Measurements from ENCODE around the gene PRKAG2. TPM values are rescaled to one million over a fixed set of nuclear protein-coding genes. Genes with fewer than 3 reads are reported as not detected.
A peak's percentile ranks its signal among the peaks of the same experiment; 100 is the strongest.

PRKAG2 gene
- total RNA-seq, 4 donors from 2014 or later, result 38.8 to 94.4 (median 73.2) TPM

GRCh38 chr7:151824373-151824933 is 52.5 kb downstream of the PRKAG2 start:
- Histone ChIP-seq H3K27me3 (no peaks in the 10 kb centered on the region), H3K4me3 (peak overlapping the region in 1 of 4 donors; percentile 22), H3K4me1 (peaks cover 0 to 42% (median 2%) of the 10 kb centered on the region in 4 donors), H3K36me3 (no peaks in the 10 kb centered on the region), H3K9me3 (no peaks in the 10 kb centered on the region), H3K27ac (peak overlapping the region in 3 of 4 donors; percentile 44 to 87 (median 82))
- DNase-seq, result peak in 1 of 3 donors; percentile 48
- TF ChIP-seq POLR2A (IDR thresholded peaks at IDR 0.05), result no peak
- TF ChIP-seq, protein P1, sequence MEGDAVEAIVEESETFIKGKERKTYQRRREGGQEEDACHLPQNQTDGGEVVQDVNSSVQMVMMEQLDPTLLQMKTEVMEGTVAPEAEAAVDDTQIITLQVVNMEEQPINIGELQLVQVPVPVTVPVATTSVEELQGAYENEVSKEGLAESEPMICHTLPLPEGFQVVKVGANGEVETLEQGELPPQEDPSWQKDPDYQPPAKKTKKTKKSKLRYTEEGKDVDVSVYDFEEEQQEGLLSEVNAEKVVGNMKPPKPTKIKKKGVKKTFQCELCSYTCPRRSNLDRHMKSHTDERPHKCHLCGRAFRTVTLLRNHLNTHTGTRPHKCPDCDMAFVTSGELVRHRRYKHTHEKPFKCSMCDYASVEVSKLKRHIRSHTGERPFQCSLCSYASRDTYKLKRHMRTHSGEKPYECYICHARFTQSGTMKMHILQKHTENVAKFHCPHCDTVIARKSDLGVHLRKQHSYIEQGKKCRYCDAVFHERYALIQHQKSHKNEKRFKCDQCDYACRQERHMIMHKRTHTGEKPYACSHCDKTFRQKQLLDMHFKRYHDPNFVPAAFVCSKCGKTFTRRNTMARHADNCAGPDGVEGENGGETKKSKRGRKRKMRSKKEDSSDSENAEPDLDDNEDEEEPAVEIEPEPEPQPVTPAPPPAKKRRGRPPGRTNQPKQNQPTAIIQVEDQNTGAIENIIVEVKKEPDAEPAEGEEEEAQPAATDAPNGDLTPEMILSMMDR (IDR thresholded peaks at IDR 0.05), result no peak

DNA sequence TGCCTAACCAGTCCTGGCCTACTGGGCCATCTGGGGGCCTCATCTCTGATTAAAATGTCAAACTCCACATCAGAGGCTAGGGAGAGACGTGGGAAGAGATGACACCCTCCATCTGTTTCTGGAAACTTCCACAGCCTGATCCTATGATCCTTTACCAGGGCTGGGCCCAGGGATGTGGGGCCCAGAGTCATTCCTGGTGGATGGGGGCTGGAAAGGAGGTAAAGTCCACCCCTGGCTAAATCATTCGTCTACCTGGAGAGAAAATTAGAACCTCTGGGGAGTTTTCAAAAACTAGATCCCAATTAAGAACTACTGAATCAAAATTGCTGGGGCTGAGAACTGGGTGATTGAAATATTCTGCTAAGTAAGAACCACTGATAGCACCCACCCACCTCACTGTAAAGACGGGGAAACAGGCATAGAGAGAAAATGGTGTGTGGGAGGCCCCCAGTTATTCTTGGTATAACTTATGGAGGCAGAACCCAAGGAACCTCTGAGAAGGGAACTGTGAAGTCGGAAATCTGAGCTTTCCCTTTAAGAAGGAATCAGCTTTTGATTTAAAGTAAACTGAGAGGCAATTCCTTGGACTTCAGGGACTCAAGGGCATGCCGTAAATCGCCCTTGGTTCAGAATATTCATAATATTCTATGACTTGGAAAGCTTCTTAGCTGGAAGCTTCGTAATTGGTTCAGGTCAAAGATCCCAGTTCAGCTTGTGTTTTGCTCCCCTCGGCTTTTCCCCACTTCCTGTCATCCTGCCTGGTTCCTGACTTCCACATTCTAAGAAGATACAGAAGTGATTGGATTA is 53.1 kb downstream of the PRKAG2 start:
- Histone ChIP-seq H3K9me3 (no peaks in the 10 kb centered on the region), H3K4me1 (peaks cover 0 to 47% (median 2%) of the 10 kb centered on the region in 4 donors), H3K27me3 (no peaks in the 10 kb centered on the region), H3K4me3 (peak overlapping the region in 1 of 4 donors; percentile 22), H3K36me3 (no peaks in the 10 kb centered on the region), H3K27ac (peak overlapping the region in 3 of 4 donors; percentile 44 to 87 (median 82))
- DNase-seq, result no peak
- TF ChIP-seq, protein P1 (IDR thresholded peaks at IDR 0.05), result no peak
- TF ChIP-seq POLR2A (IDR thresholded peaks at IDR 0.05), result no peak

GRCh38 chr7:151822541-151823181 is 54.3 kb downstream of the PRKAG2 start:
- Histone ChIP-seq H3K27me3 (no peaks in the 10 kb centered on the region), H3K4me1 (peaks cover 0 to 47% (median 2%) of the 10 kb centered on the region in 4 donors), H3K9me3 (no peaks in the 10 kb centered on the region), H3K27ac (peak overlapping the region in 3 of 4 donors; percentile 24 to 87 (median 82)), H3K36me3 (no peaks in the 10 kb centered on the region), H3K4me3 (peak overlapping the region in 1 of 4 donors; percentile 0)
- DNase-seq, result peak in 1 of 3 donors; percentile 70
- TF ChIP-seq, protein P1 (IDR thresholded peaks at IDR 0.05), result no peak
- TF ChIP-seq POLR2A (IDR thresholded peaks at IDR 0.05), result no peak

GRCh38 chr7:151821806-151822540 is 54.9 kb downstream of the PRKAG2 start:
- Histone ChIP-seq H3K27me3 (no peaks in the 10 kb centered on the region), H3K4me1 (peaks cover 0 to 47% (median 2%) of the 10 kb centered on the region in 4 donors), H3K36me3 (no peaks in the 10 kb centered on the region), H3K9me3 (no peaks in the 10 kb centered on the region), H3K27ac (peak overlapping the region in 3 of 4 donors; percentile 24 to 87 (median 82)), H3K4me3 (no peak overlapping the region)
- peak in 1 of 3 donors; percentile 22 for DNase-seq
- TF ChIP-seq, protein P1 (IDR thresholded peaks at IDR 0.05), result no peak
- TF ChIP-seq POLR2A (IDR thresholded peaks at IDR 0.05), result no peak

- Histone ChIP-seq H3K4me1 (peaks cover 0 to 47% (median 2%) of the 10 kb centered on the region in 4 donors), H3K27ac (peak overlapping the region in 3 of 4 donors; percentile 7 to 87 (median 82)), H3K27me3 (no peaks in the 10 kb centered on the region), H3K4me3 (no peak overlapping the region), H3K36me3 (no peaks in the 10 kb centered on the region), H3K9me3 (no peaks in the 10 kb centered on the region)
- TF ChIP-seq, protein P1 (IDR thresholded peaks at IDR 0.05), result no peak
- no peak for TF ChIP-seq POLR2A (IDR thresholded peaks at IDR 0.05)
- DNase-seq, result peak in 1 of 3 donors; percentile 34
Measured at GRCh38 chr7:151821226-151821625, 55.7 kb downstream of the PRKAG2 start.

Measured in Peyer's patch (tissue), 4 donors.